HepG2 (cell line): ENCODE measurements around the gene CCNH. TPM values are rescaled to one million over a fixed set of nuclear protein-coding genes. Genes with fewer than 3 reads are reported as not detected.
A peak's percentile ranks its signal among the peaks of the same experiment; 100 is the strongest.

ENCODE experiments used
- ARNT ChIP-seq: fragments of 450-650 bp; IDR thresholded peaks from 2 replicates; pipeline ENCODE4 v1.6.1; 2017
- BCL6 ChIP-seq: IDR thresholded peaks from 2 replicates; pipeline ENCODE4 v1.6.1; 2016; ENCODE audit warnings: missing genetic modification reagents, missing compliant biosample characterization
- CCDC6 ChIP-seq: sonication (generic); formaldehyde crosslinking; IDR thresholded peaks from 2 replicates; pipeline ENCODE4 v1.8.1; 2022; ENCODE audit warnings: mild to moderate bottlenecking, missing genetic modification reagents, moderate library complexity
- E2F5 ChIP-seq: sonication (generic); formaldehyde crosslinking; conservative IDR thresholded peaks from 2 replicates; pipeline ENCODE4 v1.4.0; 2020; ENCODE audit warnings: missing genetic modification reagents
- KDM1A ChIP-seq: IDR thresholded peaks from 2 replicates; pipeline ENCODE4 v1.6.1; 2016; ENCODE audit warnings: missing compliant biosample characterization
- MAF1 ChIP-seq: sonication (generic); formaldehyde crosslinking; IDR thresholded peaks from 2 replicates; pipeline ENCODE4 v1.5.0; 2020; ENCODE audit warnings: missing genetic modification reagents, borderline replicate concordance
- MATR3 ChIP-seq: sonication (generic); formaldehyde crosslinking; IDR thresholded peaks from 2 replicates; pipeline ENCODE4 v1.4.0; 2020; ENCODE audit warnings: missing genetic modification reagents
- NAIF1 ChIP-seq: sonication (generic); formaldehyde crosslinking; IDR thresholded peaks from 2 replicates; pipeline ENCODE4 v1.5.0; 2020; ENCODE audit warnings: mild to moderate bottlenecking, missing genetic modification reagents, borderline replicate concordance
- RFXAP ChIP-seq: sonication (generic); formaldehyde crosslinking; IDR thresholded peaks from 2 replicates; pipeline ENCODE4 v1.4.0; 2020; ENCODE audit warnings: missing genetic modification reagents, borderline replicate concordance
- SKI ChIP-seq: fragments of 450-650 bp; IDR thresholded peaks from one replicate; pipeline ENCODE4 v1.6.1; 2018; ENCODE audit warnings: mild to moderate bottlenecking; ENCODE audit not compliant: partially characterized antibody
- SMC3 ChIP-seq: IDR thresholded peaks from 2 replicates; pipeline ENCODE4 v1.6.1; 2011; ENCODE audit warnings: low read length, improper control_type of control experiment
- SOX13 ChIP-seq, 3 experiments: fragments of 450-650 bp in 1 of 3; sonication (generic) in 1 of 3; formaldehyde crosslinking in 1 of 3; IDR thresholded peaks in 2 of 3; conservative IDR thresholded peaks in 1 of 3; 2 replicates each; pipeline versions ENCODE4 v1.5.0 to v1.6.1; 2016 to 2020; ENCODE audit warnings: antibody characterized with exemption in 1 of 3, mild to moderate bottlenecking in 1 of 3, missing compliant biosample characterization in 1 of 3, missing genetic modification reagents in 1 of 3, moderate library complexity in 1 of 3
- SP2 ChIP-seq: sonication (generic); formaldehyde crosslinking; IDR thresholded peaks from 2 replicates; pipeline ENCODE4 v1.5.1; 2020; ENCODE audit warnings: mild to moderate bottlenecking, missing genetic modification reagents
- STAT5B ChIP-seq: sonication (generic); formaldehyde crosslinking; IDR thresholded peaks from 2 replicates; pipeline ENCODE4 v1.4.0; 2020; ENCODE audit warnings: missing genetic modification reagents
- TARDBP ChIP-seq: sonication (generic); formaldehyde crosslinking; IDR thresholded peaks from 2 replicates; pipeline ENCODE4 v1.8.0; 2022; ENCODE audit warnings: mild to moderate bottlenecking, missing genetic modification reagents
- ZBTB25 ChIP-seq: IDR thresholded peaks from 2 replicates; pipeline ENCODE4 v1.6.1; 2018; ENCODE audit warnings: missing genetic modification reagents
- ZBTB37 ChIP-seq: sonication (generic); formaldehyde crosslinking; IDR thresholded peaks from 2 replicates; pipeline ENCODE4 v1.4.0; 2020; ENCODE audit warnings: mild to moderate bottlenecking, missing genetic modification reagents
- ZBTB7A ChIP-seq: sonication (generic); formaldehyde crosslinking; IDR thresholded peaks from 2 replicates; pipeline ENCODE4 v1.8.0; 2022; ENCODE audit warnings: mild to moderate bottlenecking, missing genetic modification reagents
- ZNF260 ChIP-seq: sonication (generic); formaldehyde crosslinking; IDR thresholded peaks from 2 replicates; pipeline ENCODE4 v1.4.0; 2020; ENCODE audit warnings: missing genetic modification reagents, low read depth, mild to moderate bottlenecking, borderline replicate concordance
- ZNF331 ChIP-seq: sonication (generic); formaldehyde crosslinking; IDR thresholded peaks from 2 replicates; pipeline ENCODE4 v1.4.0; 2020; ENCODE audit warnings: missing genetic modification reagents
- ZNF512 ChIP-seq: sonication (generic); formaldehyde crosslinking; IDR thresholded peaks from 2 replicates; pipeline ENCODE4 v1.4.0; 2020; ENCODE audit warnings: mild to moderate bottlenecking, missing genetic modification reagents
- polyA plus RNA-seq, 8 experiments: library from polyadenylated mRNA; depleted of rRNA in 3 of 8; stranded (reverse) in 7 of 8; unstranded in 1 of 8; fragments of >200 nt; fragmentation: Illumina TruSeq in 4 of 8; extraction: Trizol in 4 of 8; gene quantifications; 2 replicates each; pipeline versions ENCODE4 v1.2.1 to v1.2.3, GENCODE V29; 2011 to 2016; ENCODE audit warnings: low read depth in 4 of 8, missing spikeins in 1 of 8, mixed read lengths in 1 of 8; ENCODE audit not compliant: insufficient read depth in 1 of 8
- total RNA-seq, 5 experiments: library from RNA; depleted of rRNA; stranded (reverse); fragments of >200 nt; fragmentation: Illumina TruSeq; extraction: Trizol; gene quantifications; 2 replicates each; pipeline ENCODE4 v1.2.3, GENCODE V29; 2016; ENCODE audit warnings: low read depth in 1 of 5
- TF ChIP-seq, protein P1 (sequence below): sonication (generic); formaldehyde crosslinking; IDR thresholded peaks from 2 replicates; pipeline ENCODE4 v1.8.0; 2022; ENCODE audit warnings: mild to moderate bottlenecking, missing genetic modification reagents; ENCODE audit not compliant: insufficient replicate concordance

CCNH gene
- total and polyA plus RNA-seq, 2 of the 13 experiments (the other 11 are each of a cell fraction or from before 2014, with no cell fraction given) = 42.5 to 94.3 TPM

- TF ChIP-seq E2F5 (no peak), ZBTB7A (CRISPR knock-in tag) (no peak), MAF1 (CRISPR knock-in tag) (no peak), STAT5B (CRISPR knock-in tag) (no peak), ZBTB25 (CRISPR knock-in tag) (peak; percentile 87), SMC3 (no peak), ZNF331 (CRISPR knock-in tag) (0 out of 2 replicates have a peak, but pooled peaks have one; percentile 34), TARDBP (CRISPR knock-in tag) (peak; percentile 66; the same call in 1 of the 2 replicates), SOX13 (IDR thresholded peaks at IDR 0.05) (no peak), SOX13 (CRISPR knock-in tag; conservative IDR thresholded peaks at IDR 0.05 in 1 of 2, IDR thresholded peaks at IDR 0.05 in 1 of 2) (peak in 1 of 2 experiments; percentile 37; a peak in 1 of 4 replicates), SKI (peak; percentile 22), MATR3 (no peak), ARNT (no peak), ZNF512 (CRISPR knock-in tag) (no peak), CCDC6 (CRISPR knock-in tag) (0 out of 2 replicates have a peak, but pooled peaks have one; percentile 45), ZBTB37 (CRISPR knock-in tag) (no peak), BCL6 (CRISPR knock-in tag) (0 out of 2 replicates have a peak, but pooled peaks have one; percentile 22), KDM1A (CRISPR knock-in tag) (no peak), RFXAP (CRISPR knock-in tag) (peak; percentile 74; the same call in 1 of the 2 replicates), ZNF260 (CRISPR knock-in tag) (no peak), SP2 (no peak; the same call in 1 of the 2 replicates), NAIF1 (CRISPR knock-in tag) (0 out of 2 replicates have a peak, but pooled peaks have one; percentile 29)
- TF ChIP-seq, protein P1, sequence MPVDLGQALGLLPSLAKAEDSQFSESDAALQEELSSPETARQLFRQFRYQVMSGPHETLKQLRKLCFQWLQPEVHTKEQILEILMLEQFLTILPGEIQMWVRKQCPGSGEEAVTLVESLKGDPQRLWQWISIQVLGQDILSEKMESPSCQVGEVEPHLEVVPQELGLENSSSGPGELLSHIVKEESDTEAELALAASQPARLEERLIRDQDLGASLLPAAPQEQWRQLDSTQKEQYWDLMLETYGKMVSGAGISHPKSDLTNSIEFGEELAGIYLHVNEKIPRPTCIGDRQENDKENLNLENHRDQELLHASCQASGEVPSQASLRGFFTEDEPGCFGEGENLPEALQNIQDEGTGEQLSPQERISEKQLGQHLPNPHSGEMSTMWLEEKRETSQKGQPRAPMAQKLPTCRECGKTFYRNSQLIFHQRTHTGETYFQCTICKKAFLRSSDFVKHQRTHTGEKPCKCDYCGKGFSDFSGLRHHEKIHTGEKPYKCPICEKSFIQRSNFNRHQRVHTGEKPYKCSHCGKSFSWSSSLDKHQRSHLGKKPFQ = no peak
Observed at GRCh38 chr5:87412630-87413342, at the start of gene CCNH (continued).
